ENCODE data around the gene PPM1J.
"Not testable (repeated sequence)": the region's sequence is repeated elsewhere in the genome, so short reads cannot be mapped to it uniquely, and the experiment has no call there.

PPM1J gene

GRCh38 chr1:112715264-112716053, at the start of gene PPM1J:
TSS of gene PPM1J (minus strand) at chr1:112715332. CDS start at chr1:112715301, 31 bp downstream.
- peak; percentile 84 to 95 (median 86) for DNase-seq (ENCODE audit: low read depth in 4 of 4, low spot score in 1 of 4)

- no peak for DNase-seq (ENCODE audit: low read depth in 4 of 4, low spot score in 1 of 4)
Measured at GRCh38 chr1:112762541-112763500, 47.7 kb upstream of the PPM1J start.

- no peak for DNase-seq (ENCODE audit: low read depth in 4 of 4, low spot score in 1 of 4)
Measured at GRCh38 chr1:112761714-112762480, 46.8 kb upstream of the PPM1J start.

GRCh38 chr1:112759228-112759627, 44.1 kb upstream of the PPM1J start:
- DNase-seq (ENCODE audit: low read depth in 4 of 4, low spot score in 1 of 4), result no peak

GRCh38 chr1:112754116-112754628, 39.0 kb upstream of the PPM1J start:
- DNase-seq (ENCODE audit: low read depth in 4 of 4, low spot score in 1 of 4), result no peak

GRCh38 chr1:112748396-112748795, 33.3 kb upstream of the PPM1J start:
- no peak for DNase-seq (ENCODE audit: low read depth in 4 of 4, low spot score in 1 of 4)

GRCh38 chr1:112744009-112744578, 29.0 kb upstream of the PPM1J start:
- no peak for DNase-seq (ENCODE audit: low read depth in 4 of 4, low spot score in 1 of 4)

GRCh38 chr1:112743174-112744008, 28.3 kb upstream of the PPM1J start:
- no peak for DNase-seq (ENCODE audit: low read depth in 4 of 4, low spot score in 1 of 4)

- no peak for DNase-seq (ENCODE audit: low read depth in 4 of 4, low spot score in 1 of 4)
Measured at GRCh38 chr1:112737573-112737972, 22.4 kb upstream of the PPM1J start.

- DNase-seq (ENCODE audit: low read depth in 4 of 4, low spot score in 1 of 4), result no peak
Measured at GRCh38 chr1:112735752-112736151, 20.6 kb upstream of the PPM1J start.

- DNase-seq (ENCODE audit: low read depth in 4 of 4, low spot score in 1 of 4), result no peak
Measured at GRCh38 chr1:112731451-112731850, 16.3 kb upstream of the PPM1J start.

GRCh38 chr1:112729909-112730308, 14.8 kb upstream of the PPM1J start:
- no peak for DNase-seq (ENCODE audit: low read depth in 4 of 4, low spot score in 1 of 4)

- not testable (repeated sequence) for DNase-seq (ENCODE audit: low read depth in 4 of 4, low spot score in 1 of 4)
Measured at GRCh38 chr1:112729011-112729410, 13.9 kb upstream of the PPM1J start.

- not testable (repeated sequence) for DNase-seq (ENCODE audit: low read depth in 4 of 4, low spot score in 1 of 4)
Measured at GRCh38 chr1:112728306-112728971, 13.3 kb upstream of the PPM1J start.

- DNase-seq (ENCODE audit: low read depth in 4 of 4, low spot score in 1 of 4), result no peak
Measured at GRCh38 chr1:112727716-112728115, 12.6 kb upstream of the PPM1J start.

GRCh38 chr1:112724240-112724639, 9.1 kb upstream of the PPM1J start:
- not testable (repeated sequence) for DNase-seq (ENCODE audit: low read depth in 4 of 4, low spot score in 1 of 4)

- DNase-seq (ENCODE audit: low read depth in 4 of 4, low spot score in 1 of 4), result no peak
Measured at GRCh38 chr1:112723511-112723839, 8.3 kb upstream of the PPM1J start.

GRCh38 chr1:112722601-112723510, 7.7 kb upstream of the PPM1J start:
- DNase-seq (ENCODE audit: low read depth in 4 of 4, low spot score in 1 of 4), result no peak

Measured in stimulated activated CD4-positive, alpha-beta T cell treated with anti-CD3 and anti-CD28 coated beads, Interleukin-1b, Interleukin-23, amount 100 ng/mL, for 24 hours (primary cell).